ENCODE measurements around the gene SEC31A.

Gene SEC31A

DNA sequence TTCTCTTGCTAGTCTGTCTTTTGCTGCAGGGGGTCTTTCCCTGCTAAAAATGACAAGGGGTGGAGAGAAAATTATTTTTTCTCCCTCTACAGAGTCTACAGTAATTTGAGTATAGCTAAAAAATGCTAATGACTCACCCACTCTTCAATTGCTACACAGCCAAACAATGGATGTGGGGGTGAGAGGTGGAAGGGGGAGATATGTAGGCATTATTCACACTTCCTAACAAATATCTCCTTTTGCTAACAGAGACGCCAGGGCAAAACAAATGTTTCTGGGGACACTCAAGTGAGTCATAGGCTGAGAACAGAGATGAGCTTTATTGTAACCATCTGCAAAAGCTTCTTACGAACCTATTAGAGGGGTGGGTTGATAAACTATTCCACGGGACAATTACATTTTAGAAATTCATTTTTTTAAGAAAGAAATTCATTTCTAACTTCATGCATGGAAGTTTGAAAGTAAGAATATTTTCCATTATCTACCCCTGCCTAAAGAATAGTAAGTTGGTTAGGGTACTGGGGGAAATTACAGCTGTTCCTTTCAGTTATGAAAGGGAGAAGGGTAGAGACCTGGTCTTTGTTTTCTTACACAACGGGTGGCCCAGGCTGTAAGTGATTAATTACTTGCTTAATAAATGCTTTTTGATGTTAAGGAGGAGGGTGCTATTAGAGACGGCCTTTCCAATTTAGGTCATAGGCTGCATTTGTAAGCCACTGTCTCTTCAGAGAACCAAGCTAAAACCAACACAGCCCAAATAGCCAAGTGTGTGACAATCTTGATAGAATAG is 105.1 kb downstream of the SEC31A start:
- TF ChIP-seq, protein P1, sequence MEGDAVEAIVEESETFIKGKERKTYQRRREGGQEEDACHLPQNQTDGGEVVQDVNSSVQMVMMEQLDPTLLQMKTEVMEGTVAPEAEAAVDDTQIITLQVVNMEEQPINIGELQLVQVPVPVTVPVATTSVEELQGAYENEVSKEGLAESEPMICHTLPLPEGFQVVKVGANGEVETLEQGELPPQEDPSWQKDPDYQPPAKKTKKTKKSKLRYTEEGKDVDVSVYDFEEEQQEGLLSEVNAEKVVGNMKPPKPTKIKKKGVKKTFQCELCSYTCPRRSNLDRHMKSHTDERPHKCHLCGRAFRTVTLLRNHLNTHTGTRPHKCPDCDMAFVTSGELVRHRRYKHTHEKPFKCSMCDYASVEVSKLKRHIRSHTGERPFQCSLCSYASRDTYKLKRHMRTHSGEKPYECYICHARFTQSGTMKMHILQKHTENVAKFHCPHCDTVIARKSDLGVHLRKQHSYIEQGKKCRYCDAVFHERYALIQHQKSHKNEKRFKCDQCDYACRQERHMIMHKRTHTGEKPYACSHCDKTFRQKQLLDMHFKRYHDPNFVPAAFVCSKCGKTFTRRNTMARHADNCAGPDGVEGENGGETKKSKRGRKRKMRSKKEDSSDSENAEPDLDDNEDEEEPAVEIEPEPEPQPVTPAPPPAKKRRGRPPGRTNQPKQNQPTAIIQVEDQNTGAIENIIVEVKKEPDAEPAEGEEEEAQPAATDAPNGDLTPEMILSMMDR (conservative IDR thresholded peaks at IDR 0.05; ENCODE audit: control insufficient read depth, insufficient read depth, low read depth, low read length), result no peak
- peak; percentile 95 for DNase-seq (ENCODE audit: low read depth)
- no peak overlapping the region for H3K4me3 ChIP-seq (ENCODE audit: control insufficient read depth, low read depth, low read length)

DNA sequence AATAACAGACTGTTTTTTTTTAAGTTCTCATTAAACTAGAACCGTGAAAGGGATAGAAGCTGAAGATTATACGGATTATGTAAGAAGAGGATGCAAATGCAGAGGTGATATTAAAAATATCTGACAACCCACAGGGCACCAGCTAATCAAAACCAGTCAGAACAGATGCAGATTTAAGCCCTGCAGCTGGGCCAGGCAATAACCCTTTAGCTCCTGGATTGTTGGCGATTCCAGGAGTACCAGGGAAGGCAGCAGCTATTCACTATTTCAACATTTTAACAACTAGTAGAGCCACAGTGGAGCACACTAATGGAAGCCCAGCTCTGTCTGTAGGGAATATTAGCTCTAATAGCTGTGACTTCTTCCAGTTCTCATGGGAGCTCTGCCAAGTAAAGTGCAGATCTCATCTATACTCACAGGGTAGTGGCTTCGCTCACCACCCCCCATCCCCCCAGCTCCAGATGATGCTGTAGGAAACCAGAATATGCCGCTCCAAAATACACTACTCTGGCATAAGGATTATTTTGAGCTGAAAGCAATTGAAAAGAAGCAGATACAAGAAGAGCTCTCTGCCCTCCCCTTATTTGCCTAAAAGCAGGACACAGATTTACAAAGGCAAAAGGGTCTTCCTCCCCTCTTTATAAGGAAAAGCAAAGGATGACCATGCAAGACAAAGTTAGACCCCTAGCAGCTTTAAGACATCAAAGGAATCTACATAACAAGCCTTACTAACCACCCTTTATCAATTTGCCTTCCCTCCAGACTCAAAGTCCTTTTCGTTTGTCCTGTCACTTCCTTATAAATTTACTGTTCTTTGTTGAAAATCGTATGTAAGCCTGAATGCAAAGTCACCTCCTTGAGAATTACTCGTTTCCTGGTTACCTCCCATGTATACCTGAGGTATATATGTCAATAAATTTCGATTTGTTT is 106.0 kb downstream of the SEC31A start:
- H3K4me3 ChIP-seq (ENCODE audit: control insufficient read depth, low read depth, low read length), result no peak overlapping the region
- TF ChIP-seq, protein P1 (conservative IDR thresholded peaks at IDR 0.05; ENCODE audit: control insufficient read depth, insufficient read depth, low read depth, low read length), result no peak
- peak; percentile 78 for DNase-seq (ENCODE audit: low read depth)

DNA sequence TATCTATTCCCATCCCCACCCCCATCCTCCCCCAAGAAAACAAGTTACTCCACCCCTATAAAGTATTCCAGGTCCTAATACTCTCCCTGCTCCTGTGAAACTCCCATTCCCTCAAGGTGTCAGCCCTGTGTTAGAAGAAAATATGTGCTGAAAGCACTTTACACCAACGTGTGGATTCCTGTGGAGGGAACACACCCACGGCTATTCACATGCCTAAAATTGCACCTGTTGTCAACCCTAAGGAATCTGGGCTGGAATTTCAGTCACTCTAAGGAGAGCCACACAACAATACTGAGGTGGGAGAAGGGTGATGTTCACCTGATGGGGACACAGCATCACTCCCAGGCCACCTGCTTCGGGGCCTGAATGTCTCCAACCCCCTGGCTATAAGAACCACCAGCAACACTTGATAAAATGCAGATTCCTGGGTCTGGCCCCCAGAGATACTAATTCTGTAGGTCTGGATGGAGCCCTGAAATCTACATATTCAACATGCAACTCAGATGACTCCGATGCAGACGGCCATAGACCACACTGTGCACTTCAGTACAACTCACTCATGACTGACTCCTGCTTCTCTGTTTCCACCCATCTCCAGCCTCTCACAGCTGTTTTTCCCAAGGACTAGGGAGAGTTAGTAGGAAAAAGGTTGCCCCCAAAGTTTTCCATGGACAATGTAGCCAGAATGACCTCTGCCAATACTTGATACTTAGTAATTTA is 108.2 kb downstream of the SEC31A start:
- H3K4me3 ChIP-seq (ENCODE audit: control insufficient read depth, low read depth, low read length), result no peak overlapping the region
- TF ChIP-seq, protein P1 (conservative IDR thresholded peaks at IDR 0.05; ENCODE audit: control insufficient read depth, insufficient read depth, low read depth, low read length), result no peak
- no peak for DNase-seq (ENCODE audit: low read depth)

DNA sequence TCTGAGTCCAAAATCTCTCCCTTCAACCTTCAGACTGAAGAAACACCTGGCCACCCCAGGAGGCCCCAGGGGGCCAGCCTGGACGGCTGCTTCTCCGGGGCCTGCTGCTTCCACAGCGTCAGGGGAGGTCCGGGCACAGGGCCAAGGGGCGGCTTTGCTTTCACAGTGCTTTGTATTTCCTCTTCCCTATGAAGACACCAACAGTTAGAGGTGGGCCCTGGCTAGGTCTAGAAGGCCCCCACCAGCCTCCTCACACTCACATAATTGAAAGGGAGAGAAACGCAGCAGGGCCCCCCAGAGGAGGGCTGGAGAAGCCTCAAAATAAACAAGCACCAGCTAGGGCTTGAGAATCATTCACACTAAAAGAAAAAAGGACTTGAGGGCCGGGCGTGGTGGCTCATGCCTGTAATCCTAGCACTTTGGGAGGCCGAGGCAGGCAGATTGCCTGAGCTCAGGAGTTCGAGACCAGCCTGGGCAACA is 110.2 kb downstream of the SEC31A start:
- TF ChIP-seq, protein P1 (conservative IDR thresholded peaks at IDR 0.05; ENCODE audit: control insufficient read depth, insufficient read depth, low read depth, low read length), result no peak
- H3K4me3 ChIP-seq (ENCODE audit: control insufficient read depth, low read depth, low read length), result no peak overlapping the region
- peak; percentile 49 for DNase-seq (ENCODE audit: low read depth)

DNA sequence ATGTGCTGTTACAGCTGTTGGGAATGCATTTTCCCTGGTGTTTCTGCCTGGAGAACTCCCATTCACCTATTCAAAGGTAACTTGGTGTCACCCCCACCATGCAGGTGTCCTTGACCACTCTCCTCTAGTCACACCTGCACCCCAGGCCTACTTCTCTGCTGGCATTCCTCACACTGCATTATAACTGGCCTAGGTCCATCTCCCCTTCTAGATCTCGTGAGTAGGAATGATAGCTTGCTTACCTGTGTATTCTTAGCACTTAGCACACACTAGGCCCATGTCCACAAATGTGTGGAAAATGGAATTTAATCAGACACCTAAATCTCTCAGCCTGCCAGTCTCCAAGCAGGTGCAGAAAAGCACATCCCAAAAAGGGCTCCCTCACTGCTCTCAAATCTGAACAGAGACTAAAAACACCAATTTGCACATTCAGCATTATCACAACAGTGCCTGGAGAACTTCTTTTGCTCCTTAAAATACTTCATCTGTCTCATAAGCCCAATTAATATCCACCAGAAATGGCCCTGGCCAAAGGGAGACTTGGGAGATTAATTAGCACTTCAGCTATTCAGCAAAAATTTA is 110.7 kb downstream of the SEC31A start:
- no peak overlapping the region for H3K4me3 ChIP-seq (ENCODE audit: control insufficient read depth, low read depth, low read length)
- TF ChIP-seq, protein P1 (conservative IDR thresholded peaks at IDR 0.05; ENCODE audit: control insufficient read depth, insufficient read depth, low read depth, low read length), result no peak
- no peak for DNase-seq (ENCODE audit: low read depth)

DNA sequence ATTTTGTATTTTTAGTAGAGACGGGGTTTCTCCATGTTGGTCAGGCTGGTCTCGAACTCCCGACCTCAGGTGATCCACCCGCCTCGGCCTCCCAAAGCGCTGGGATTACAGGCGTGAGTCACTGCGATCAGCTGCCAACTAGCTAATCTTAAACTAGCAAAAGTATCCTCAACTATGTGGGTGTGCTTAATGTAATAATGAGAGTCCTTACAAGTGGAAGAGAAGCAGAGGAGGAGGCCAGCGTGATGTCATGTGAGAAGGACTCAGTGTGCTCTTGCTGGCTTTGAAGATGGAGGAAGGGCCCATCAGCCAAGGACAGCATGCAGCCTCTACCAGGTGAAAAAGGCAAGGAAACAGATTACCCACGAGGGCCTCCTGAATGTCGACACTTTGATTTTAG is 111.9 kb downstream of the SEC31A start:
- TF ChIP-seq, protein P1 (conservative IDR thresholded peaks at IDR 0.05; ENCODE audit: control insufficient read depth, insufficient read depth, low read depth, low read length), result no peak
- DNase-seq (ENCODE audit: low read depth), result peak; percentile 38
- no peak overlapping the region for H3K4me3 ChIP-seq (ENCODE audit: control insufficient read depth, low read depth, low read length)

Data from fibroblast of mammary gland (primary cell).